Central memory CD8-positive, alpha-beta T cell (primary cell): Measurements from ENCODE around the gene IL15RA.

Experiments
- ATAC-seq: fragments of 150-1000 bp; cut with Tn5 transposase; replicated peaks from 2 replicates; pipeline ENCODE4 v1.10.0; 2022; ENCODE audit warnings: mild to moderate bottlenecking, moderate FRiP score, moderate number of reproducible peaks; ENCODE audit not compliant: poor library complexity, severe bottlenecking; ENCODE audit errors: extremely low read depth
- DNase-seq, 2 donors: peaks; one replicate each; pipeline ENCODE4 v3.0.0; 2021; ENCODE audit warnings: low spot score in 2 of 2
- H3K27ac Mint-ChIP-seq: one replicate; pipeline ENCODE4 v1.8.0; 2022; ENCODE audit warnings: low read depth, mild to moderate bottlenecking, moderate library complexity, mixed read lengths
- H3K27me3 Mint-ChIP-seq: one replicate; pipeline ENCODE4 v1.8.0; 2022; ENCODE audit warnings: mixed read lengths
- H3K36me3 Mint-ChIP-seq: one replicate; pipeline ENCODE4 v1.8.0; 2022; ENCODE audit warnings: mild to moderate bottlenecking, moderate library complexity, mixed read lengths; ENCODE audit not compliant: insufficient read depth
- H3K4me1 Mint-ChIP-seq: one replicate; pipeline ENCODE4 v1.8.0; 2022; ENCODE audit warnings: mixed read lengths
- H3K4me3 Mint-ChIP-seq: one replicate; pipeline ENCODE4 v1.8.0; 2022; ENCODE audit warnings: mild to moderate bottlenecking, moderate library complexity, mixed read lengths
- H3K9me3 Mint-ChIP-seq: one replicate; pipeline ENCODE4 v1.8.0; 2022; ENCODE audit warnings: mixed read lengths

IL15RA gene

GRCh38 chr10:5902511-5903274 is 74.7 kb downstream of the IL15RA start:
- DNase-seq = no peak
- Mint-ChIP-seq H3K9me3 (peaks cover 5% of the 10 kb centered on the region), H3K36me3 (peaks cover 13% of the 10 kb centered on the region), H3K4me1 (peaks cover 31% of the 10 kb centered on the region), H3K27me3 (no peaks in the 10 kb centered on the region), H3K27ac (no peak overlapping the region), H3K4me3 (no peak overlapping the region)
- ATAC-seq = no peak
